GM12878 (cell line): ENCODE results near the gene ADGRD1.

ENCODE experiments used
- GABPA ChIP-seq: IDR thresholded peaks from 2 replicates; pipeline ENCODE4 v1.6.1; 2014; ENCODE audit warnings: antibody characterized with exemption, low read depth, mild to moderate bottlenecking, inconsistent platforms
- JUNB ChIP-seq: IDR thresholded peaks from 2 replicates; pipeline ENCODE4 v1.6.1; 2016; ENCODE audit warnings: antibody characterized with exemption, mild to moderate bottlenecking
- NBN ChIP-seq: fragments of 450-650 bp; IDR thresholded peaks from 2 replicates; pipeline ENCODE4 v1.6.1; 2016
- POLR2A ChIP-seq: IDR thresholded peaks from 2 replicates; pipeline ENCODE4 v1.6.1; 2011; ENCODE audit warnings: low read depth, mild to moderate bottlenecking, low read length
- RB1 ChIP-seq: fragments of 450-650 bp; formaldehyde crosslinking; IDR thresholded peaks from 2 replicates; pipeline ENCODE4 v1.6.1; 2017; ENCODE audit warnings: mild to moderate bottlenecking, borderline replicate concordance
- RCOR1 ChIP-seq: conservative IDR thresholded peaks from 2 replicates; pipeline ENCODE4 v1.6.1; 2012; ENCODE audit warnings: low read depth, low read length, improper control_type of control experiment
- SIN3A ChIP-seq: IDR thresholded peaks from 2 replicates; pipeline ENCODE4 v1.6.1; 2012; ENCODE audit warnings: low read depth, low read length, improper control_type of control experiment
- SIX5 ChIP-seq: IDR thresholded peaks from 2 replicates; pipeline ENCODE4 v1.6.1; 2011; ENCODE audit warnings: mild to moderate bottlenecking, low read depth, low read length, moderate library complexity; ENCODE audit not compliant: severe bottlenecking
- TAF1 ChIP-seq: IDR thresholded peaks from 2 replicates; pipeline ENCODE4 v1.6.1; 2011; ENCODE audit warnings: mild to moderate bottlenecking, low read depth, low read length, borderline replicate concordance
- TF ChIP-seq, protein P1 (sequence below), 3 experiments: IDR thresholded peaks in 2 of 3; conservative IDR thresholded peaks in 1 of 3; 2 replicates each; pipeline ENCODE4 v1.5.1; 2011; ENCODE audit warnings: low read depth in 3 of 3, low read length in 3 of 3, mild to moderate bottlenecking in 3 of 3, control low read depth in 2 of 3, moderate library complexity in 2 of 3, inconsistent platforms in 1 of 3, mixed read lengths in 1 of 3; ENCODE audit not compliant: control insufficient read depth in 2 of 3, insufficient read depth in 1 of 3; ENCODE audit errors: extremely low read depth in 1 of 3

DNA sequence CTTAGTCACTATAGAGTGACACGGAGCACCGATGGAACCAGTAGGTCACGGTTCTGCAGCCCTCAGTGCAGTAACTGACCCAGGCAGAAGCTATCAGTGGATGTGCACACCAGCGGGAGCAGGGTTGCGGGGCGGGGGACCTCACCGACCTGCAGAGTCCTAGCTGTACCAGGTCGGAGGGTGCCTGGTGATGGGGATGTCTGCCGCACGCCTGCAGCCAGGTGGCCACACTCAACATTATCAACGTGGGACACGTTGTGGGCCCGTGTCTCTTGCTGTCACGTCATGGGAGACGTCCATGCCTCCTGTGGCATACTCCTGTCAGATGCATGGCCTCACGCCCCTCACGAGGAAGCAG lies 55.2 kb downstream of the ADGRD1 start:
- TF ChIP-seq RB1 (no peak), JUNB (no peak), POLR2A (no peak), TAF1 (no peak), SIN3A (no peak), GABPA (no peak), NBN (no peak), RCOR1 (no peak), SIX5 (no peak)
- TF ChIP-seq, protein P1, sequence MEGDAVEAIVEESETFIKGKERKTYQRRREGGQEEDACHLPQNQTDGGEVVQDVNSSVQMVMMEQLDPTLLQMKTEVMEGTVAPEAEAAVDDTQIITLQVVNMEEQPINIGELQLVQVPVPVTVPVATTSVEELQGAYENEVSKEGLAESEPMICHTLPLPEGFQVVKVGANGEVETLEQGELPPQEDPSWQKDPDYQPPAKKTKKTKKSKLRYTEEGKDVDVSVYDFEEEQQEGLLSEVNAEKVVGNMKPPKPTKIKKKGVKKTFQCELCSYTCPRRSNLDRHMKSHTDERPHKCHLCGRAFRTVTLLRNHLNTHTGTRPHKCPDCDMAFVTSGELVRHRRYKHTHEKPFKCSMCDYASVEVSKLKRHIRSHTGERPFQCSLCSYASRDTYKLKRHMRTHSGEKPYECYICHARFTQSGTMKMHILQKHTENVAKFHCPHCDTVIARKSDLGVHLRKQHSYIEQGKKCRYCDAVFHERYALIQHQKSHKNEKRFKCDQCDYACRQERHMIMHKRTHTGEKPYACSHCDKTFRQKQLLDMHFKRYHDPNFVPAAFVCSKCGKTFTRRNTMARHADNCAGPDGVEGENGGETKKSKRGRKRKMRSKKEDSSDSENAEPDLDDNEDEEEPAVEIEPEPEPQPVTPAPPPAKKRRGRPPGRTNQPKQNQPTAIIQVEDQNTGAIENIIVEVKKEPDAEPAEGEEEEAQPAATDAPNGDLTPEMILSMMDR (IDR thresholded peaks at IDR 0.05 in 2 of 3, conservative IDR thresholded peaks at IDR 0.05 in 1 of 3; ENCODE audit: control insufficient read depth in 2 of 3, extremely low read depth in 1 of 3, insufficient read depth in 1 of 3, low read depth in 3 of 3, low read length in 3 of 3) = no peak
